ENCODE data around the gene TPTE2.
"Not testable (repeated sequence)": the region's sequence is repeated elsewhere in the genome, so short reads cannot be mapped to it uniquely, and the experiment has no call there.

DNA sequence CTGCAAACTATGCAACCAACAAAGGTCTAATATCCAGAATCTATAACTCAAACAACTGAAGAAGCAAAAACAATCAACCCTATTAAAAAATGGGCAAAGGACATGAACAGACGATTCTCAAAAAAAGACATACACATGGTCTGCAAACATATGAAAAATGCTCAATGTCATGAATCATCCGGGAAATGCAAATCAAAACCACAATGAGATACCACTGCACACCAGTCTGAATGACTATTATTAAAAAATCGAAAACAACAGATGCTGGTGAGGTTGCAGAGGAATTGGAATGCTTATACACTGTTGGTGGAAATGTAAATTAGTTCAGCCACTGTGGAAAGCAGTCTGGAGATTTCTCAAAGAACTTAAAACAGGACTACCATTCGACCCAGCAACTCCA is 12.1 kb downstream of the TPTE2 start:
- TF ChIP-seq, protein P1, sequence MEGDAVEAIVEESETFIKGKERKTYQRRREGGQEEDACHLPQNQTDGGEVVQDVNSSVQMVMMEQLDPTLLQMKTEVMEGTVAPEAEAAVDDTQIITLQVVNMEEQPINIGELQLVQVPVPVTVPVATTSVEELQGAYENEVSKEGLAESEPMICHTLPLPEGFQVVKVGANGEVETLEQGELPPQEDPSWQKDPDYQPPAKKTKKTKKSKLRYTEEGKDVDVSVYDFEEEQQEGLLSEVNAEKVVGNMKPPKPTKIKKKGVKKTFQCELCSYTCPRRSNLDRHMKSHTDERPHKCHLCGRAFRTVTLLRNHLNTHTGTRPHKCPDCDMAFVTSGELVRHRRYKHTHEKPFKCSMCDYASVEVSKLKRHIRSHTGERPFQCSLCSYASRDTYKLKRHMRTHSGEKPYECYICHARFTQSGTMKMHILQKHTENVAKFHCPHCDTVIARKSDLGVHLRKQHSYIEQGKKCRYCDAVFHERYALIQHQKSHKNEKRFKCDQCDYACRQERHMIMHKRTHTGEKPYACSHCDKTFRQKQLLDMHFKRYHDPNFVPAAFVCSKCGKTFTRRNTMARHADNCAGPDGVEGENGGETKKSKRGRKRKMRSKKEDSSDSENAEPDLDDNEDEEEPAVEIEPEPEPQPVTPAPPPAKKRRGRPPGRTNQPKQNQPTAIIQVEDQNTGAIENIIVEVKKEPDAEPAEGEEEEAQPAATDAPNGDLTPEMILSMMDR (IDR thresholded peaks at IDR 0.05 in 2 of 3, conservative IDR thresholded peaks at IDR 0.05 in 1 of 3; ENCODE audit: control insufficient read depth in 2 of 3, extremely low read depth in 1 of 3, insufficient read depth in 1 of 3, low read depth in 3 of 3, low read length in 3 of 3), result not testable (repeated sequence)
- TF ChIP-seq TCF7 (IDR thresholded peaks at IDR 0.05; ENCODE audit: borderline replicate concordance); TAF1 (IDR thresholded peaks at IDR 0.05; ENCODE audit: borderline replicate concordance, low read depth, low read length); SIN3A (IDR thresholded peaks at IDR 0.05; ENCODE audit: low read depth, low read length); POU2F2 (IDR thresholded peaks at IDR 0.05; ENCODE audit: borderline replicate concordance, low read depth, low read length); JUNB (IDR thresholded peaks at IDR 0.05); EGR1 (IDR thresholded peaks at IDR 0.05; ENCODE audit: borderline replicate concordance in 1 of 2, low read depth in 2 of 2, low read length in 2 of 2); TCF12 (IDR thresholded peaks at IDR 0.05; ENCODE audit: low read depth, low read length); POLR2A (IDR thresholded peaks at IDR 0.05; ENCODE audit: low read depth, low read length); NFIC (IDR thresholded peaks at IDR 0.05; ENCODE audit: low read depth, low read length); GABPA (IDR thresholded peaks at IDR 0.05; ENCODE audit: low read depth); POLR2AphosphoS5 (IDR thresholded peaks at IDR 0.05; ENCODE audit: low read length); FOS (IDR thresholded peaks at IDR 0.05; ENCODE audit: borderline replicate concordance, extremely low read depth, insufficient read length): not testable (repeated sequence)
- TF ChIP-seq, protein P2, sequence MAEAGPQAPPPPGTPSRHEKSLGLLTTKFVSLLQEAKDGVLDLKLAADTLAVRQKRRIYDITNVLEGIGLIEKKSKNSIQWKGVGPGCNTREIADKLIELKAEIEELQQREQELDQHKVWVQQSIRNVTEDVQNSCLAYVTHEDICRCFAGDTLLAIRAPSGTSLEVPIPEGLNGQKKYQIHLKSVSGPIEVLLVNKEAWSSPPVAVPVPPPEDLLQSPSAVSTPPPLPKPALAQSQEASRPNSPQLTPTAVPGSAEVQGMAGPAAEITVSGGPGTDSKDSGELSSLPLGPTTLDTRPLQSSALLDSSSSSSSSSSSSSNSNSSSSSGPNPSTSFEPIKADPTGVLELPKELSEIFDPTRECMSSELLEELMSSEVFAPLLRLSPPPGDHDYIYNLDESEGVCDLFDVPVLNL (IDR thresholded peaks at IDR 0.05; ENCODE audit: low read depth, low read length), result not testable (repeated sequence)
